ENCODE results near the gene CDC26. TPM values are rescaled to one million over a fixed set of nuclear protein-coding genes. Genes with fewer than 3 reads are reported as not detected.
"Not testable (repeated sequence)": the region's sequence is repeated elsewhere in the genome, so short reads cannot be mapped to it uniquely, and the experiment has no call there.

Gene CDC26
- total RNA-seq, 1 donor, result 61.3 TPM

DNA sequence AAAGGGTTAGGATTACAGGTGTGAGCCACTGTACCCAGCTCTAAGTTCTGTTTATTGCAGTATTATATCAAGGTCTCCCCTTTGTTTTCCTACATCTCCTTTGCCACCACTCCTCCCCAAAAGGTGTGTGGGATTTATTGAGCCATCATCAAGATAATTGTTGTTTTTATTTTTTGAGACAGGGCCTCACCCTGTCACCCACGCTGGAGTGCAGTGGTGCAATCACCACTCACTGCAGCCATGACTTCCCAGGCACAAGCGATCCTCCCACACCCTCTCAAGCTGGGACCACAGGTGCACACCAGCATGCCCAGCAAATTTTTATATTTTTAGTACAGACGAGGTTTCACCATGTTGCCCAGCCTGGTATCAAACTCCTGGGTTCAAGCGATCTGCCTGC, 29.5 kb downstream of the CDC26 start:
- TF ChIP-seq, protein P1, sequence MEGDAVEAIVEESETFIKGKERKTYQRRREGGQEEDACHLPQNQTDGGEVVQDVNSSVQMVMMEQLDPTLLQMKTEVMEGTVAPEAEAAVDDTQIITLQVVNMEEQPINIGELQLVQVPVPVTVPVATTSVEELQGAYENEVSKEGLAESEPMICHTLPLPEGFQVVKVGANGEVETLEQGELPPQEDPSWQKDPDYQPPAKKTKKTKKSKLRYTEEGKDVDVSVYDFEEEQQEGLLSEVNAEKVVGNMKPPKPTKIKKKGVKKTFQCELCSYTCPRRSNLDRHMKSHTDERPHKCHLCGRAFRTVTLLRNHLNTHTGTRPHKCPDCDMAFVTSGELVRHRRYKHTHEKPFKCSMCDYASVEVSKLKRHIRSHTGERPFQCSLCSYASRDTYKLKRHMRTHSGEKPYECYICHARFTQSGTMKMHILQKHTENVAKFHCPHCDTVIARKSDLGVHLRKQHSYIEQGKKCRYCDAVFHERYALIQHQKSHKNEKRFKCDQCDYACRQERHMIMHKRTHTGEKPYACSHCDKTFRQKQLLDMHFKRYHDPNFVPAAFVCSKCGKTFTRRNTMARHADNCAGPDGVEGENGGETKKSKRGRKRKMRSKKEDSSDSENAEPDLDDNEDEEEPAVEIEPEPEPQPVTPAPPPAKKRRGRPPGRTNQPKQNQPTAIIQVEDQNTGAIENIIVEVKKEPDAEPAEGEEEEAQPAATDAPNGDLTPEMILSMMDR (IDR thresholded peaks at IDR 0.05; ENCODE audit: insufficient read depth, low read depth, low read length), result no peak
- DNase-seq (ENCODE audit: low read depth), result no peak
- no peak overlapping the region for H3K4me3 ChIP-seq (ENCODE audit: low read depth, low read length)

DNA sequence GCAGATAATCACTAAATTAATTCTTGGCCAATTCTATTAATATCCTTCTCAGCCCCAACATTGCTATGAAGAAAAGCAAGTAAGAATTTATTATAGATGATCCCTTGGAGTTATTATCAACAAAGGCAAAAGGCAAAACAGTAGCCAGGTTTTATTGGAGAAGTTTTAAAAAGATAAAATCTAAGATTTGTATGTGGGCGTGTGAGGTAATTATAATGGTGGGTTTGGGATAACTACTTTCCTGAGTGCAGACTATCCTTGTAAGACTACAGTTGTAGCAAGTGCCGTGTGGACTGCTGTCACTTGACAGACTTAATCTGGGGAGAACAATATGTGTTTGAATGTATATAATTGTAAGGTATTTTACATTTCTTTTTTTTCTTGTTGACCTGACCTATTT, 30.8 kb downstream of the CDC26 start:
- H3K4me3 ChIP-seq (ENCODE audit: low read depth, low read length), result no peak overlapping the region
- no peak for DNase-seq (ENCODE audit: low read depth)
- TF ChIP-seq, protein P1 (IDR thresholded peaks at IDR 0.05; ENCODE audit: insufficient read depth, low read depth, low read length), result no peak

DNA sequence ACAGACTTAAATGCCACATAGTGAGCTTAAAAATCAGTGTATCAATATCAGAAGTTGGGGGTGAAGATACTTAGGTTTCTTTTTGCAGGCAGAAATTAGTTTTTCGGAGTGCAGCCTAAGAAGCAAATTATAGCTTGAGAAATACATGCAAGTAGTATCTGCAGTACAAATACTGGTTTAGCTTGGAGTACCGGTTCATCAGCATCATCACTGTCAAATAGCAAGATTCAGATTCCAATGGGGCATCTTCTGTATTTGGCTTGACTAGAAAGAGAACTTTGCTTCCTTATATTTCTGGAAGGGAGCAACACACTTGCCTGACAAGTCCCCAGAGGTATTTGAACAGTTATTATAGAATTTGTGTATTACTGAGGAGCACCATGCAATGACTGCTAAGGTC, 34.2 kb downstream of the CDC26 start:
- DNase-seq (ENCODE audit: low read depth), result no peak
- TF ChIP-seq, protein P1 (IDR thresholded peaks at IDR 0.05; ENCODE audit: insufficient read depth, low read depth, low read length), result no peak
- no peak overlapping the region for H3K4me3 ChIP-seq (ENCODE audit: low read depth, low read length)

DNA sequence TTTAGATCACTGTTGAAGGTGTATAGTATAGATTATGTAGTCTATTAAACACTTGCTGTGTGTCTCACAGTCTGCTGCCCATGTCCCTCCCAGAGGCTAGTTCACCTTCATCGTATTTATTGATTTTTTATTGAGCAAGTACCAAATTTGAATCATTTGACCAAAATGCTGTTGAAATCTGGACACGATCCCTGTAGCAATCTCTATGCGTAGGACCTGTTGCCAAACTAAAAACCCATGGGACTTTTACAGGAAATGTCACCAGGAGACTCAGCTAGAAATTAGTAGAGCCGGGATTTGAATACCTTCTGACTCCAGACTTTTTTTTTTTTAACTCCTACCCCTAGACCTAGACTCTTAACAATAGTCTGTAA, 36.5 kb downstream of the CDC26 start:
- H3K4me3 ChIP-seq (ENCODE audit: low read depth, low read length), result no peak overlapping the region
- no peak for DNase-seq (ENCODE audit: low read depth)
- TF ChIP-seq, protein P1 (IDR thresholded peaks at IDR 0.05; ENCODE audit: insufficient read depth, low read depth, low read length), result no peak

DNA sequence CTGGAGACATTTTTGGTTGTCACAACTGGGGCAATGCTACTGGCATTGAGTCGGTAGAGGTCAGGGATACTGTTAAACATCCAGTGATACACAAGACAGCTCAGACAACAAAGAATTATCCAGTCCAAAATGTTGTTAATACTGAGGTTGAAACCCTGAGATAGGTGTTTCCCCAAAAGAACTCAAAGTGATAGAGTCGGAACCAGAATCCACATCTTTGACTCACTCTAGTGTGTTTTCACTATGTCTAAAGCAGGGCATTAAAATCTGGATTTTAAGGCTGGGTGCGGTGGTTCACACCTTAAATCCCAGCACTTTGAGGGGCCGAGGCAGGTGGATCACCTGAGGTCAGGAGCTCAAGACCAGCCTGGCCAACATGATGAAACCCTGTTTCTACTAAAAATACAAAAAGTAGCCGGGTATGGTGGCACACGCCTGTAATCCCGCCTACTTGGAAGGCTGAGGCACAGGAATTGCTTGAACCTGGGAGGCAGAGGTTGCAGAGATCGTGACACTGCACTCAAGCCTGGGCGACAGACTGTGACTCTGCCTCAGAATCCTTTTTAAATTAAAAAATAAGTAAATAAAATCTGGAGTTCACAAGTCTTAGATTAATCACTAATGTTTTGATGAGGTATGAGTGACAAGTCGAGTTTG, 37.0 kb downstream of the CDC26 start:
- H3K4me3 ChIP-seq (ENCODE audit: low read depth, low read length), result no peak overlapping the region
- no peak for DNase-seq (ENCODE audit: low read depth)
- TF ChIP-seq, protein P1 (IDR thresholded peaks at IDR 0.05; ENCODE audit: insufficient read depth, low read depth, low read length), result no peak

DNA sequence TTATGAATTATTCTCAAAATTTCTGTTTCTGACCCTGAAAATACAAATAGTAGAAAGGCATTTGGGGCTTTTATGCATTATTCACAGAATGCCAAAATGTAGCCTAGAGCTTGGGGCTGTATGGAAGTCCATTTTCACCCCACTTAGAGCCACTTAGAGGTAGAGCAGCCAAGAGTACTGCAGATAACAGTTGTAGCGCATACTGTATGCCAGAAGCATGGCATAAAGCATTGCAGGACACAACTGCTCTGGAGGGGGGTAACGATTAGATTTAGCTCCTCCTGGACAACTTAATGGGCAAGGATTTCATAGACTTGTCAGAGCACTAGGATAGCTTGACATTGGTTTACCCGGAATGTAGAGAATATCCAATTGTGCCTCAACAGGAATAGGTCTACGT, 38.3 kb downstream of the CDC26 start:
- no peak for DNase-seq (ENCODE audit: low read depth)
- TF ChIP-seq, protein P1 (IDR thresholded peaks at IDR 0.05; ENCODE audit: insufficient read depth, low read depth, low read length), result no peak
- no peak overlapping the region for H3K4me3 ChIP-seq (ENCODE audit: low read depth, low read length)

DNA sequence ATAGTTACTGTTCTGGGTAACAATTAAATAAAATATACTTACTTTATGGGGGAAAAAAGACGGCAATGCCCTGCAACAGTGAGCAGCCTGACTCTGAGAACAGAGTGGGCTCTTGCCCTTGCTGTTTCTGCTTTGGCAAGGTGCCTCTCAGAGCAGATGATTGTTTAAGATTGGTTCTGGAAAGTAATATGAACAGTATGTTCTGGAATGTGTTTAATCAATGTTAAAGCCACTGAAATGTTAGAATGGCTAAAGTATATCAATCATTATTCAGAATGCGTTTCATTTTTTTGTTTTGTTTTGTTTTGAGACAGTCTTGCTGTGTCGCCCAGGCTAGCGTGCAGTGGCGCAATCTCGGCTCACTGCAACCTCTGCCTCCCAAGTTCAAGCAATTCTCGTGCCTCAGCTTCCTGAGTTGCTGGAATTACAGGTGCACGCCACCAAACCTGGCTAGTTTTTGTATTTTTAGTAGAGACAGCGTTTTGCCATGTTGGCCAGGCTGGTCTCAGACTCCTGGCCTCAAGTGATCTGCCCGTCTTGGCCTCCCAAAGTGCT, 39.6 kb downstream of the CDC26 start:
- H3K4me3 ChIP-seq (ENCODE audit: low read depth, low read length); DNase-seq (ENCODE audit: low read depth): not testable (repeated sequence)
